Measurements from ENCODE around the gene FIG4. TPM values are rescaled to one million over a fixed set of nuclear protein-coding genes. Genes with fewer than 3 reads are reported as not detected.

FIG4 gene
- total and polyA plus RNA-seq, 3 donors from 2014 or later: 16.8 to 25.7 (median 19.7) TPM

- Histone ChIP-seq H3K9me3 (no peaks in the 10 kb centered on the region), H3K4me3 (no peak overlapping the region), H3K4me1 (peaks cover 4% of the 10 kb centered on the region), H3K36me3 (ENCODE audit: low read depth, missing control alignments) (no peaks in the 10 kb centered on the region), H3K27ac (no peak overlapping the region), H3K27me3 (no peaks in the 10 kb centered on the region)
- TF ChIP-seq POLR2A (IDR thresholded peaks at IDR 0.05) (no peak), CTCF (IDR thresholded peaks at IDR 0.05) (no peak)
- DNase-seq: no peak
- WGBS, 2 donors: 59 to 81% methylated on average over 2 of the region's 2 CpGs
- intact Hi-C loops (cut with DNase I; ENCODE audit: low total_unique reads): no loop called here
These were observed 3.8 kb upstream of the FIG4 start for GRCh38 chr6:109687271-109687761.

GRCh38 chr6:109690373-109690736 is 741 bp upstream of the FIG4 start:
- Histone ChIP-seq H3K9me3 (no peaks in the 10 kb centered on the region), H3K27ac (peak overlapping the region; percentile 71 to 85), H3K4me1 (peaks cover 4% of the 10 kb centered on the region), H3K4me3 (peak overlapping the region; percentile 74 to 84), H3K27me3 (no peaks in the 10 kb centered on the region), H3K36me3 (ENCODE audit: low read depth, missing control alignments) (no peaks in the 10 kb centered on the region)
- peak; percentile 77 for DNase-seq
- intact Hi-C loops (cut with DNase I; ENCODE audit: low total_unique reads): no loop called here
- WGBS, 2 donors: 1% methylated on average over 20 to 24 of the region's 24 CpGs
- TF ChIP-seq CTCF (IDR thresholded peaks at IDR 0.05): no peak
- TF ChIP-seq POLR2A (IDR thresholded peaks at IDR 0.05): no peak

GRCh38 chr6:109693111-109693510 is 2.0 kb downstream of the FIG4 start:
- intact Hi-C loops (cut with DNase I; ENCODE audit: low total_unique reads): no loop called here
- Histone ChIP-seq H3K9me3 (no peaks in the 10 kb centered on the region), H3K4me3 (no peak overlapping the region), H3K4me1 (peaks cover 4% of the 10 kb centered on the region), H3K27ac (no peak overlapping the region), H3K27me3 (no peaks in the 10 kb centered on the region), H3K36me3 (ENCODE audit: low read depth, missing control alignments) (no peaks in the 10 kb centered on the region)
- no peak for DNase-seq
- TF ChIP-seq POLR2A (IDR thresholded peaks at IDR 0.05) (no peak), CTCF (IDR thresholded peaks at IDR 0.05) (no peak)

GRCh38 chr6:109695468-109695867 is 4.4 kb downstream of the FIG4 start:
- Histone ChIP-seq H3K4me3 (no peak overlapping the region), H3K9me3 (no peaks in the 10 kb centered on the region), H3K4me1 (peaks cover 4% of the 10 kb centered on the region), H3K27ac (no peak overlapping the region), H3K27me3 (no peaks in the 10 kb centered on the region), H3K36me3 (ENCODE audit: low read depth, missing control alignments) (no peaks in the 10 kb centered on the region)
- DNase-seq: no peak
- TF ChIP-seq CTCF (IDR thresholded peaks at IDR 0.05) (no peak), POLR2A (IDR thresholded peaks at IDR 0.05) (no peak)
- 69 to 74% methylated on average over 4 of the region's 4 CpGs for WGBS, 2 donors
- intact Hi-C loops (cut with DNase I; ENCODE audit: low total_unique reads): no loop called here

- Histone ChIP-seq H3K27me3 (no peaks in the 10 kb centered on the region), H3K9me3 (no peaks in the 10 kb centered on the region), H3K27ac (no peak overlapping the region), H3K36me3 (ENCODE audit: low read depth, missing control alignments) (no peaks in the 10 kb centered on the region), H3K4me3 (no peak overlapping the region), H3K4me1 (peaks cover 4% of the 10 kb centered on the region)
- no peak for DNase-seq
- no peak for TF ChIP-seq CTCF (IDR thresholded peaks at IDR 0.05)
- TF ChIP-seq POLR2A (IDR thresholded peaks at IDR 0.05): no peak
- WGBS, 2 donors: 93 to 97% methylated on average over 5 of the region's 5 CpGs
- intact Hi-C loops (cut with DNase I; ENCODE audit: low total_unique reads): no loop called here
These were observed 5.3 kb downstream of the FIG4 start for GRCh38 chr6:109696355-109696754.
